Measurements from ENCODE around the gene MVB12B.

The MVB12B gene

DNA sequence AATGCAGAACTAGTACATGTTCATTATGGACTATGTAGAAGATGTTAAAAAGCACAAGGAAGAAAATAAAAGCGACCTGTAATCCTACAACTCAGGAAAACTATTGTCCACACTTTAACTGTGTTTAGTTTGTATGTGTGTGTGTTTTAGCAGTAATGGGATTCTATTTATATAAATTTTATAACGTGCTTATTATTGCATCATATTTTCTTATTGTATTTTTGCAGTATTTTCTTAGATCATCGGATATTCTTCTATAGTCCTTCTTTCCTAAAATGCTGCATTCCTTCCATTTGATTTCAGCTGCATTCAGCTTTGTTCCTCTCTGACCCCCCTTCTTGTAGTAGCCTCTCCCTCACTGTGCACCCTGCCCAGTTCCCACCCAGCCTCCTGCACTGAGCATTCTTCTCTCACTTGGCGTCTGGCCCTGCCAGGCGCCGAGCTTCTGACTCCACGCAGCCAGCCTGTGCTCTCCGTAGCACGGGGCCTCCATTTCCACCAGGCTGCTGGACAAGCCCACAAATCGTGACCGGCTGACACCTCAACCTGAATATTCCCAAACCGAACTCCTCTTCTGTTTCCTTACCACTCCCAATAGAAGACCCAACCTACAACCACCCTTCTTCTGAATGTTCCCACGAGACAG lies 39.9 kb downstream of the MVB12B start:
- TF ChIP-seq, protein P1, sequence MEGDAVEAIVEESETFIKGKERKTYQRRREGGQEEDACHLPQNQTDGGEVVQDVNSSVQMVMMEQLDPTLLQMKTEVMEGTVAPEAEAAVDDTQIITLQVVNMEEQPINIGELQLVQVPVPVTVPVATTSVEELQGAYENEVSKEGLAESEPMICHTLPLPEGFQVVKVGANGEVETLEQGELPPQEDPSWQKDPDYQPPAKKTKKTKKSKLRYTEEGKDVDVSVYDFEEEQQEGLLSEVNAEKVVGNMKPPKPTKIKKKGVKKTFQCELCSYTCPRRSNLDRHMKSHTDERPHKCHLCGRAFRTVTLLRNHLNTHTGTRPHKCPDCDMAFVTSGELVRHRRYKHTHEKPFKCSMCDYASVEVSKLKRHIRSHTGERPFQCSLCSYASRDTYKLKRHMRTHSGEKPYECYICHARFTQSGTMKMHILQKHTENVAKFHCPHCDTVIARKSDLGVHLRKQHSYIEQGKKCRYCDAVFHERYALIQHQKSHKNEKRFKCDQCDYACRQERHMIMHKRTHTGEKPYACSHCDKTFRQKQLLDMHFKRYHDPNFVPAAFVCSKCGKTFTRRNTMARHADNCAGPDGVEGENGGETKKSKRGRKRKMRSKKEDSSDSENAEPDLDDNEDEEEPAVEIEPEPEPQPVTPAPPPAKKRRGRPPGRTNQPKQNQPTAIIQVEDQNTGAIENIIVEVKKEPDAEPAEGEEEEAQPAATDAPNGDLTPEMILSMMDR (IDR thresholded peaks at IDR 0.05; ENCODE audit: low read depth, low read length): no peak
- TF ChIP-seq, protein P2, sequence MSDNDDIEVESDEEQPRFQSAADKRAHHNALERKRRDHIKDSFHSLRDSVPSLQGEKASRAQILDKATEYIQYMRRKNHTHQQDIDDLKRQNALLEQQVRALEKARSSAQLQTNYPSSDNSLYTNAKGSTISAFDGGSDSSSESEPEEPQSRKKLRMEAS (IDR thresholded peaks at IDR 0.05; ENCODE audit: low read depth, low read length): no peak
- TF ChIP-seq MYC (IDR thresholded peaks at IDR 0.05; ENCODE audit: low read depth, low read length) (no peak), POLR2A (IDR thresholded peaks at IDR 0.05; ENCODE audit: extremely low read depth, insufficient read length) (no peak)
- DNase-seq (ENCODE audit: low read depth): no peak
- H3K4me3 ChIP-seq (ENCODE audit: low read depth, low read length): no peak overlapping the region

DNA sequence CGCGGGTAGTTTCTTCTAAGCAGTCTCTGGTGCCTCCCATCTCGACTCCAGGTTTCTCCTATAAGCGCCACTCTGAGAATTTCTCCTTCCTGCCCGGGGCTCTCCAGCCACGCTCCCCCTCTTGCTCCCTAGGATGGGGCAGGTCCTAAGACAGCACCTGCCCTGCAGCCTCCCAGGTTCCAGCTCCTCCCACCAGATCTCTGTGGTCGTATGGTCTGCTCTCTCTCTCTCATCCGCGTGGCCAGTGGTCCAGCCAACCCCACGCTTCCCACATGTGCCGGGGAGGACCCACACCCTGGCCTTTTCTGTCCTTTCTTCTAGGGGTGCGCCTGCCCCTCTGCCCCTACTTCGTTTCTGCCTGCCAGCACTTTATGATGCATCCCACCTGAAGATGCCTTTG lies 40.5 kb downstream of the MVB12B start:
- TF ChIP-seq POLR2A (IDR thresholded peaks at IDR 0.05; ENCODE audit: extremely low read depth, insufficient read length) (no peak), MYC (IDR thresholded peaks at IDR 0.05; ENCODE audit: low read depth, low read length) (no peak)
- TF ChIP-seq, protein P1 (IDR thresholded peaks at IDR 0.05; ENCODE audit: low read depth, low read length): no peak
- TF ChIP-seq, protein P2 (IDR thresholded peaks at IDR 0.05; ENCODE audit: low read depth, low read length): no peak
- DNase-seq (ENCODE audit: low read depth): no peak
- no peak overlapping the region for H3K4me3 ChIP-seq (ENCODE audit: low read depth, low read length)

DNA sequence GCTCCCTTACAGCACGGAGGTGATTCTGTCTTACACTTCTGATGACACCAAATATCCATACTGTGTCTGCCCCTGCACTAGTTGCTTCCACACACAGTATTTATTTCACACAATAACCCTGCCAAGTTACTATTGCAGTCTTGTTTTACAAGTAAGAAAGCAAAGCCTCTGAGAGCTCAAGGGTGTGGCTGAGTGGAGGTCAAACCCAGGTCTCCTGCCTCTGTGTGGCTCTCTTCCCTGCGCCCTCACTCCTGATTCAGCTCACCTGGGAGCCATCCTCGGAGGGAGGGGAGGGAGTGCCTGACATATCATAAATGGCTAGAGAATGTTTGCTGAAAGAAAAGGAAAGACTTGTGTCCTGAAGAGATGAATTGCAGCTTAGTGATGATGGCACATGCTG lies 41.0 kb downstream of the MVB12B start:
- H3K4me3 ChIP-seq (ENCODE audit: low read depth, low read length): no peak overlapping the region
- TF ChIP-seq, protein P1 (IDR thresholded peaks at IDR 0.05; ENCODE audit: low read depth, low read length): no peak
- no peak for TF ChIP-seq POLR2A (IDR thresholded peaks at IDR 0.05; ENCODE audit: extremely low read depth, insufficient read length)
- TF ChIP-seq, protein P2 (IDR thresholded peaks at IDR 0.05; ENCODE audit: low read depth, low read length): no peak
- no peak for TF ChIP-seq MYC (IDR thresholded peaks at IDR 0.05; ENCODE audit: low read depth, low read length)
- DNase-seq (ENCODE audit: low read depth): no peak

DNA sequence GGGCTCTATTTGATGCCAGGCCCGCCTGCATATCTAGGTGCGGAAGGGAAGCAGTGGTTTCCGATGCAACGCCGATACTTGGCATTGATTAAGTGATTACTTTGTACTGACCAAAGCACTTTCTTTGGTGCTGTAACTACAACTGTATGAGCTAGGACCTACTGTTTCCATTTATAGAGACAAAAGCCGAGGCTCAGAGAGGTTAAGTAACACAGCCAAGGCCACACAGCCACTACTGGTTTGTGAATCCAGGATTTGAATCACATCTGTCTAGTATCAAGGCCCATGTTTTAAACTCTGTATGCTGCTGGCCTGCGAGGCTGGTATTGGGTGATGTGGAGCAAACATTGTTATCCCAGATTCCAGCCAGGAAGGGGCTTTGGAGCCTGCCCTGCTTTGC lies 41.4 kb downstream of the MVB12B start:
- DNase-seq (ENCODE audit: low read depth): no peak
- no peak for TF ChIP-seq MYC (IDR thresholded peaks at IDR 0.05; ENCODE audit: low read depth, low read length)
- TF ChIP-seq, protein P2 (IDR thresholded peaks at IDR 0.05; ENCODE audit: low read depth, low read length): no peak
- no peak for TF ChIP-seq POLR2A (IDR thresholded peaks at IDR 0.05; ENCODE audit: extremely low read depth, insufficient read length)
- TF ChIP-seq, protein P1 (IDR thresholded peaks at IDR 0.05; ENCODE audit: low read depth, low read length): no peak
- no peak overlapping the region for H3K4me3 ChIP-seq (ENCODE audit: low read depth, low read length)

DNA sequence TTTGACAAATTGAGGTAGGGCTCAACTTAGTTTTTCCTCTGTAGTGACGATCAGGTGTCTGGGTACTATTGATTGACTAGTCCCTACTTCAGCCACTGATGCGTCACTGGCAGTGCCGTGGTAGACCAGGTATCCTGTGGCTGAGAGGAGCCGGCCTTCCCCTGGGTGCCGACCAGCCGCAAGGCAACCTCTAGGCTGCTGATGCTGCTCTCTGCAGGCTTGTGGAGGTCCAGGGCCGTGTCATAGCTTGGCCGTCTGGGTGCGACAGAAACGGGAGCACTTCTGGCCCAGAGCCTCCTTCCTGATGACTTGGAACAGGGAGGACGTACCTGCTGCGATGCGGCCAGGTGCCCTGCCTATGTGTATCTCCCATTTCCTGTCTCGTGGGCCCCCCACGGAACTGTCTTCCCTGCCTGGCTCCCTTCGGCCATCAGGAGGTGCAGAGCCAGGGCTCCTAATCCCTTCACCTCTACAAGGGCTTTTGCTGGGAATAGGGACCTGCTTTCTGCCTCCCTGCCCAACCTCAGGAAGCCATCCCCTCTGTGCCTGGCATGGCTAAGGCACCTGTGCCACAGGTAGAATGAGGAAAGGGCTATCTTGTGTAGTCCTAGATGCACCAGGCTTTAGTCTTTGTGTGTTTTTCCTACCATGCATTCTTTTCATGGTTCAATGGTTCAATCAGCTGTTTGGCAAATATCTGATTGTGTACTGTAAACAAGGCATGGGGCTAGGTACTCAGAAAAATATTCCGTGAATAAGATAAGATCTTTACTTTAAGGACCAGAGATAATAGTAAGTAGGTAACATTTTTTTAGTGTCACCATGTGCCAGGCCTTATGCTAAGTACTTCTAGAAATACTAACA lies 44.6 kb downstream of the MVB12B start:
- no peak for DNase-seq (ENCODE audit: low read depth)
- H3K4me3 ChIP-seq (ENCODE audit: low read depth, low read length): no peak overlapping the region
- no peak for TF ChIP-seq MYC (IDR thresholded peaks at IDR 0.05; ENCODE audit: low read depth, low read length)
- TF ChIP-seq, protein P2 (IDR thresholded peaks at IDR 0.05; ENCODE audit: low read depth, low read length): no peak
- no peak for TF ChIP-seq POLR2A (IDR thresholded peaks at IDR 0.05; ENCODE audit: extremely low read depth, insufficient read length)
- TF ChIP-seq, protein P1 (IDR thresholded peaks at IDR 0.05; ENCODE audit: low read depth, low read length): no peak
